Measurements from ENCODE around the gene GPD1L. TPM values are rescaled to one million over a fixed set of nuclear protein-coding genes. Genes with fewer than 3 reads are reported as not detected.

Gene GPD1L
- total RNA-seq, 1 donor from 2014 or later: 13.0 TPM

- no peak overlapping the region for H3K27ac Mint-ChIP-seq (ENCODE audit: unreplicated experiment)
- H3K4me1 Mint-ChIP-seq (ENCODE audit: low read depth): peaks cover 3% of the 10 kb centered on the region
- no peak for DNase-seq (ENCODE audit: low spot score)
- no peaks in the 10 kb centered on the region for H3K36me3 Mint-ChIP-seq (ENCODE audit: low read depth)
- peak; percentile 67 for TF ChIP-seq CTCF (IDR thresholded peaks at IDR 0.05)
- no peaks in the 10 kb centered on the region for H3K27me3 Mint-ChIP-seq (ENCODE audit: low read depth)
- H3K4me3 Mint-ChIP-seq (ENCODE audit: unreplicated experiment): no peak overlapping the region
- no peaks in the 10 kb centered on the region for H3K9me3 Mint-ChIP-seq (ENCODE audit: low read depth)
Measured at GRCh38 chr3:32177702-32178198, 71.3 kb downstream of the GPD1L start.

GRCh38 chr3:32180141-32180784 is 73.8 kb downstream of the GPD1L start:
- no peak for TF ChIP-seq CTCF (IDR thresholded peaks at IDR 0.05)
- H3K9me3 Mint-ChIP-seq (ENCODE audit: low read depth): no peaks in the 10 kb centered on the region
- H3K36me3 Mint-ChIP-seq (ENCODE audit: low read depth): no peaks in the 10 kb centered on the region
- no peak overlapping the region for H3K27ac Mint-ChIP-seq (ENCODE audit: unreplicated experiment)
- H3K27me3 Mint-ChIP-seq (ENCODE audit: low read depth): no peaks in the 10 kb centered on the region
- no peak for DNase-seq (ENCODE audit: low spot score)
- H3K4me3 Mint-ChIP-seq (ENCODE audit: unreplicated experiment): no peak overlapping the region
- H3K4me1 Mint-ChIP-seq (ENCODE audit: low read depth): peaks cover 3% of the 10 kb centered on the region

GRCh38 chr3:32181365-32181764 is 74.9 kb downstream of the GPD1L start:
- no peak overlapping the region for H3K27ac Mint-ChIP-seq (ENCODE audit: unreplicated experiment)
- TF ChIP-seq CTCF (IDR thresholded peaks at IDR 0.05): no peak
- no peaks in the 10 kb centered on the region for H3K27me3 Mint-ChIP-seq (ENCODE audit: low read depth)
- peaks cover 3% of the 10 kb centered on the region for H3K4me1 Mint-ChIP-seq (ENCODE audit: low read depth)
- no peaks in the 10 kb centered on the region for H3K9me3 Mint-ChIP-seq (ENCODE audit: low read depth)
- no peaks in the 10 kb centered on the region for H3K36me3 Mint-ChIP-seq (ENCODE audit: low read depth)
- no peak overlapping the region for H3K4me3 Mint-ChIP-seq (ENCODE audit: unreplicated experiment)
- no peak for DNase-seq (ENCODE audit: low spot score)

GRCh38 chr3:32181796-32182195 is 75.4 kb downstream of the GPD1L start:
- no peak overlapping the region for H3K4me3 Mint-ChIP-seq (ENCODE audit: unreplicated experiment)
- no peak overlapping the region for H3K27ac Mint-ChIP-seq (ENCODE audit: unreplicated experiment)
- peaks cover 3% of the 10 kb centered on the region for H3K4me1 Mint-ChIP-seq (ENCODE audit: low read depth)
- H3K9me3 Mint-ChIP-seq (ENCODE audit: low read depth): no peaks in the 10 kb centered on the region
- no peak for DNase-seq (ENCODE audit: low spot score)
- no peaks in the 10 kb centered on the region for H3K36me3 Mint-ChIP-seq (ENCODE audit: low read depth)
- H3K27me3 Mint-ChIP-seq (ENCODE audit: low read depth): no peaks in the 10 kb centered on the region
- no peak for TF ChIP-seq CTCF (IDR thresholded peaks at IDR 0.05)

GRCh38 chr3:32184187-32184730 is 77.8 kb downstream of the GPD1L start:
- DNase-seq (ENCODE audit: low spot score): no peak
- Mint-ChIP-seq H3K27ac (ENCODE audit: unreplicated experiment) (no peak overlapping the region), H3K4me1 (ENCODE audit: low read depth) (no peaks in the 10 kb centered on the region), H3K36me3 (ENCODE audit: low read depth) (no peaks in the 10 kb centered on the region), H3K27me3 (ENCODE audit: low read depth) (no peaks in the 10 kb centered on the region), H3K4me3 (ENCODE audit: unreplicated experiment) (no peak overlapping the region), H3K9me3 (ENCODE audit: low read depth) (no peaks in the 10 kb centered on the region)
- TF ChIP-seq CTCF (IDR thresholded peaks at IDR 0.05): no peak

Measured in chondrocyte (in vitro differentiated cells).